ENCODE data around the gene AKT3. TPM values are rescaled to one million over a fixed set of nuclear protein-coding genes. Genes with fewer than 3 reads are reported as not detected.

The AKT3 gene
- total RNA-seq, 1 experiment from 2014 or later: 133 TPM

DNA sequence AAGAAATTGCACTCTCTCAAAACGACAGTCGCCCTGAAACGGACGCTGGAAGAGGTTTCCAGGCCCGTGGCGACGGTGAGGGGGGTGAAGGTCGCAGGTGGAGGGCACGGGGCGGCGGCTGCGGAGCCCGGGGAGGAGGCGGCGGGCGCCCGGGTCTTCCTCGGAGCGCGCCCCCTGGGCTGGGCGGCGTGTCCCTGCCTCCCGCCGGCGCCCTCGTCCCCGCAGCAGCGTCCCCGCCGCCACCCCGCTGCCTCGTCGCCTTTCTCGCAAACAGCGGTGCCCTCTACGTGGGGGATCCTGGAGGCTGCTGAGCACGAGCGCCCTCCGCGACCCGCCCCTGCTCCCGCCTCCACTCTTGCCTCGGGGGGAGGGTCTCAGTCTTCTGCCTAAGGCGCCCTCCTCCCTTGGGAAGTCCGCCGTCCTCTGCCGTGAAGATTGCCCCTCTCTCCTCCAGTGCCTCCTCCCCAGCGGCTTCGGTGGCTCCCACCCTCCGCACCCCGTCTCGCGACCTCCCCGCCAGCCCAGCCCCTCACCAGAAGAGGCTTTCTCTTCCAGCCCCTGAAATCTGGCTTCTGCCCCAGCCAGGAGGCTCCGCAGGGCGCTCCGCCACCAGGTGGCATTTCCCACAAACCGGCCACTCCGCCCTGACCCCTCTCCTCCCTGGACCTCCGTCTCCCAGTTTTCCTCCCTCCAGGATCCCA, 366.8 kb downstream of the AKT3 start:
- Histone ChIP-seq H2AFZ (no peak overlapping the region), H3K4me3 (no peak overlapping the region), H3K4me2 (no peak overlapping the region), H3K4me1 (replicated peaks; ENCODE audit: insufficient read depth) (no peaks in the 10 kb centered on the region), H3K9me3 (ENCODE audit: insufficient read depth, low read depth) (no peaks in the 10 kb centered on the region), H3K79me2 (ENCODE audit: low read depth) (no peaks in the 10 kb centered on the region), H3K9me2 (ENCODE audit: insufficient read depth) (no peaks in the 10 kb centered on the region), H4K20me1 (ENCODE audit: insufficient read depth) (no peaks in the 10 kb centered on the region), H3K27me3 (ENCODE audit: insufficient read depth, low read depth) (no peaks in the 10 kb centered on the region), H3K36me3 (ENCODE audit: low read depth) (no peaks in the 10 kb centered on the region), H3K27ac (no peak overlapping the region), H3F3A (ENCODE audit: insufficient read depth, low read depth) (no peaks in the 10 kb centered on the region)
- DNase-seq: no peak
- TF ChIP-seq, protein P1, sequence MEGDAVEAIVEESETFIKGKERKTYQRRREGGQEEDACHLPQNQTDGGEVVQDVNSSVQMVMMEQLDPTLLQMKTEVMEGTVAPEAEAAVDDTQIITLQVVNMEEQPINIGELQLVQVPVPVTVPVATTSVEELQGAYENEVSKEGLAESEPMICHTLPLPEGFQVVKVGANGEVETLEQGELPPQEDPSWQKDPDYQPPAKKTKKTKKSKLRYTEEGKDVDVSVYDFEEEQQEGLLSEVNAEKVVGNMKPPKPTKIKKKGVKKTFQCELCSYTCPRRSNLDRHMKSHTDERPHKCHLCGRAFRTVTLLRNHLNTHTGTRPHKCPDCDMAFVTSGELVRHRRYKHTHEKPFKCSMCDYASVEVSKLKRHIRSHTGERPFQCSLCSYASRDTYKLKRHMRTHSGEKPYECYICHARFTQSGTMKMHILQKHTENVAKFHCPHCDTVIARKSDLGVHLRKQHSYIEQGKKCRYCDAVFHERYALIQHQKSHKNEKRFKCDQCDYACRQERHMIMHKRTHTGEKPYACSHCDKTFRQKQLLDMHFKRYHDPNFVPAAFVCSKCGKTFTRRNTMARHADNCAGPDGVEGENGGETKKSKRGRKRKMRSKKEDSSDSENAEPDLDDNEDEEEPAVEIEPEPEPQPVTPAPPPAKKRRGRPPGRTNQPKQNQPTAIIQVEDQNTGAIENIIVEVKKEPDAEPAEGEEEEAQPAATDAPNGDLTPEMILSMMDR (conservative IDR thresholded peaks at IDR 0.05): no peak
- TF ChIP-seq EZH2 (IDR thresholded peaks at IDR 0.05; ENCODE audit: low read depth): no peak
- BruUV-seq (replicated peaks): no TSS peak
- ChIA-PET CTCF (no interaction called here), POLR2A (ENCODE audit: unreplicated experiment) (interaction anchor here (0.6 kb wide), 1 partner anchor 1138 kb away, joined by 3 read pairs; no protein-coding TSS in a partner anchor)
- intact Hi-C loops (cut with micrococcal nuclease; ENCODE audit: unreplicated experiment): no loop called here

DNA sequence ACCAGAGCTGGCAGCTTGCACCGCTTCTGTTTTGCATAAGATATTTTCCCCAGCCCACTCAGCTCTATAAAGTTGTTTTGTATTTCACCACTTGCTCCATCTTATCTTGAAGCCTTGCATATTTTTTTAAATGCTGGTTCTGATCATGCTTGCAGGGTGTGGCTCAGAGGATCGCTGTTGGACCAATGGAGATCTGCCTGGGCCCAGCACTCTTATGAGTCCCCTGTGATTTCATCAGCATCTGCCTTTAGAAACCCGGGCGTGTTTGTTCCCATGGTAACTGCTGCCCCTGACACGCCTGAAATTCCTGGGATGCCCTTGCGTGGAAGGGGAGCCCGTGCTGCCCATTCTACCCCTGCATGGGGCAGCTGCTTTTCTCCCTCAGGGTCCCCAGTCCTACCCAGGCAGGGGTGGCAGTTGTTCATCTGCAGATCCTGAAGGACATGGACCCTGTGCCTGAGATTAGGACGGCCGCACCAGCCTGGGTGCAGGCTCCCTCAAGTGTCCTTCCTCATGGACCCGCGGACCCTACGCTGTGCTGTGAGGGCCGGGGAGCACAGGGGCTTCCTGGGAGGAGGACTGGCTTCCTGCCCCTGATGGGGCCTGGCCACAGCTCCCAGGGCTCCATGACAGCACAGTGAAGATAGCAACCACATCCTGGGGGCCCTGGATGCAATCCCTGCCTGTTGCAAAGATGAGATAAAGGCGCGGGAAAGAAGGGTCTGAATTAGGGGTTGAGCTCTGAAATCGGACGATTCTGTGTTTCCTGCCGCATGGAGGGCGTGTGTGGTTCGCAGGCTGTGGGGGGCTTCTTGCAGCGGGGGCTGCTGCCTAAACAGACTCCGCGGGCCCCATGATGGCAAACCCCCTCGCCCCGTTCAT, 367.7 kb downstream of the AKT3 start:
- no peaks in the 10 kb centered on the region for H3K79me2 ChIP-seq (ENCODE audit: low read depth)
- CTCF ChIA-PET: no interaction called here

DNA sequence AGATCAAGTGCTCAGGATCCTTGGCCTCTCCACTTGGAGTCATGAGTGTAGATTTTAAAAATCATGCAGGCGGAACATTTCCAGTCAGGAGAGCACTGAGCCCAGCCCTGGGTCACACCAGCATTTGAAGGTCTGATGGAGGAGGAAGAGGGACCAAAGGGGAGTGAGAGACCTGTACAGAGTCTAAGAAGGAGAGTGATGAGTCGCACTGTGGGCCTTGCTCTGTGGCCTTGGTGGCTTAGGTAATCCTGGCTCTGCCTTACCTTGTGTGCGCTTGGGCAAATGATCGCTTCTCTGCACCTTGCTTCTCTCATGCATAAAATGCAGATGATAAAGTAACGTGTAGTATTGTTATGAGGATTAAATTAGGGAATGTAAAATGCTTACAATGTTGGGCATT, 368.9 kb downstream of the AKT3 start:
- H3K9me2 ChIP-seq (ENCODE audit: insufficient read depth): no peaks in the 10 kb centered on the region
- no peaks in the 10 kb centered on the region for H3K9me3 ChIP-seq (ENCODE audit: insufficient read depth, low read depth)
- no peak overlapping the region for H3K27ac ChIP-seq
- no peak overlapping the region for H2AFZ ChIP-seq
- BruUV-seq (replicated peaks): no TSS peak
- no peaks in the 10 kb centered on the region for H3K79me2 ChIP-seq (ENCODE audit: low read depth)
- DNase-seq: no peak
- no peaks in the 10 kb centered on the region for H3K4me1 ChIP-seq (replicated peaks; ENCODE audit: insufficient read depth)
- POLR2A ChIA-PET (ENCODE audit: unreplicated experiment): no interaction called here
- no peaks in the 10 kb centered on the region for H3K36me3 ChIP-seq (ENCODE audit: low read depth)
- H3F3A ChIP-seq (ENCODE audit: insufficient read depth, low read depth): no peaks in the 10 kb centered on the region
- CTCF ChIA-PET: no interaction called here
- no peaks in the 10 kb centered on the region for H3K27me3 ChIP-seq (ENCODE audit: insufficient read depth, low read depth)
- no peak overlapping the region for H3K4me3 ChIP-seq
- H4K20me1 ChIP-seq (ENCODE audit: insufficient read depth): no peaks in the 10 kb centered on the region
- no peak for TF ChIP-seq EZH2 (IDR thresholded peaks at IDR 0.05; ENCODE audit: low read depth)
- TF ChIP-seq, protein P1 (conservative IDR thresholded peaks at IDR 0.05): no peak
- no peak overlapping the region for H3K4me2 ChIP-seq
- intact Hi-C loops (cut with micrococcal nuclease; ENCODE audit: unreplicated experiment): no loop called here

More for the DNA sequence above, 367.7 kb downstream of the AKT3 start:
- no peaks in the 10 kb centered on the region for H4K20me1 ChIP-seq (ENCODE audit: insufficient read depth)
- H3K9me2 ChIP-seq (ENCODE audit: insufficient read depth): no peaks in the 10 kb centered on the region
- no peaks in the 10 kb centered on the region for H3K9me3 ChIP-seq (ENCODE audit: insufficient read depth, low read depth)
- TF ChIP-seq, protein P1 (conservative IDR thresholded peaks at IDR 0.05): no peak
- POLR2A ChIA-PET (ENCODE audit: unreplicated experiment): interaction anchor here (0.6 kb wide), 1 partner anchor 1138 kb away, joined by 3 read pairs; no protein-coding TSS in a partner anchor
- intact Hi-C loops (cut with micrococcal nuclease; ENCODE audit: unreplicated experiment): no loop called here
- no peak overlapping the region for H3K4me2 ChIP-seq
- no peaks in the 10 kb centered on the region for H3K36me3 ChIP-seq (ENCODE audit: low read depth)
- H3F3A ChIP-seq (ENCODE audit: insufficient read depth, low read depth): no peaks in the 10 kb centered on the region
- H2AFZ ChIP-seq: no peak overlapping the region
- BruUV-seq (replicated peaks): no TSS peak
- H3K4me1 ChIP-seq (replicated peaks; ENCODE audit: insufficient read depth): no peaks in the 10 kb centered on the region
- H3K27me3 ChIP-seq (ENCODE audit: insufficient read depth, low read depth): no peaks in the 10 kb centered on the region
- peak in 1 of 2 experiments; percentile 8 for DNase-seq
- no peak overlapping the region for H3K27ac ChIP-seq
- H3K4me3 ChIP-seq: no peak overlapping the region

Data from PC-9 (cell line).